Ishikawa (cell line): ENCODE data around the gene CLN5.

Source experiments
- CEBPB ChIP-seq: IDR thresholded peaks from 2 replicates; pipeline ENCODE4 v1.6.1; 2012
- CREB1 ChIP-seq: IDR thresholded peaks from 2 replicates; pipeline ENCODE4 v1.6.1; 2012; ENCODE audit warnings: low read depth
- EP300 ChIP-seq: IDR thresholded peaks from 2 replicates; pipeline ENCODE4 v1.6.1; 2012; ENCODE audit warnings: borderline replicate concordance
- NFIC ChIP-seq: IDR thresholded peaks from 2 replicates; pipeline ENCODE4 v1.6.1; 2012
- TCF12 ChIP-seq: IDR thresholded peaks from 2 replicates; pipeline ENCODE4 v1.6.1; 2012; ENCODE audit warnings: low read depth
- TEAD4 ChIP-seq: IDR thresholded peaks from 2 replicates; pipeline ENCODE4 v1.6.1; 2012
- YY1 ChIP-seq: IDR thresholded peaks from 2 replicates; pipeline ENCODE4 v1.6.1; 2012; ENCODE audit warnings: low read depth
- ZBTB7A ChIP-seq: IDR thresholded peaks from 2 replicates; pipeline ENCODE4 v1.6.1; 2012; ENCODE audit warnings: low read depth
- TF ChIP-seq, protein P1 (sequence below): IDR thresholded peaks from 2 replicates; pipeline ENCODE4 v1.6.1; 2012; ENCODE audit warnings: low read depth, mild to moderate bottlenecking
- TF ChIP-seq, protein P2 (sequence below): IDR thresholded peaks from 2 replicates; pipeline ENCODE4 v1.6.1; 2012

DNA sequence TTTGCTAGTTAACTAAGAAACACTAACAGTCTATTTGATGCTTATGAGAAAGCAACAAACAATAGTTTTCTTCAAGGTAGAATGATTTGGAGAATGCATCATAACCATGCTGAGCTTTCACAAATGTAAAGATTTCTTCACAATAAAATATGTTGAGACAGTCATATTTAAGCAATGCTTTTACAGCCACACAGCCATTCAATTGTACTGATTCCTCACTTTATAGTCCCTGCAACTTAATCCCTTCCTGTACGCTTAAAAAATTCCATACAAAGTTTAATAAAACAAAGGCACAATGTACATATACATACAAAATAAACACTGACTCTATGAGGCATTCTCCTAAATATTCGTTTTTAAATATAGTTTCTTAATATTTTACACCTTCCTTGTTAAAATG lies 48.2 kb upstream of the CLN5 start:
- no peak for TF ChIP-seq ZBTB7A
- TF ChIP-seq EP300, result no peak
- TF ChIP-seq YY1, result no peak
- TF ChIP-seq TEAD4, result no peak
- TF ChIP-seq, protein P1, sequence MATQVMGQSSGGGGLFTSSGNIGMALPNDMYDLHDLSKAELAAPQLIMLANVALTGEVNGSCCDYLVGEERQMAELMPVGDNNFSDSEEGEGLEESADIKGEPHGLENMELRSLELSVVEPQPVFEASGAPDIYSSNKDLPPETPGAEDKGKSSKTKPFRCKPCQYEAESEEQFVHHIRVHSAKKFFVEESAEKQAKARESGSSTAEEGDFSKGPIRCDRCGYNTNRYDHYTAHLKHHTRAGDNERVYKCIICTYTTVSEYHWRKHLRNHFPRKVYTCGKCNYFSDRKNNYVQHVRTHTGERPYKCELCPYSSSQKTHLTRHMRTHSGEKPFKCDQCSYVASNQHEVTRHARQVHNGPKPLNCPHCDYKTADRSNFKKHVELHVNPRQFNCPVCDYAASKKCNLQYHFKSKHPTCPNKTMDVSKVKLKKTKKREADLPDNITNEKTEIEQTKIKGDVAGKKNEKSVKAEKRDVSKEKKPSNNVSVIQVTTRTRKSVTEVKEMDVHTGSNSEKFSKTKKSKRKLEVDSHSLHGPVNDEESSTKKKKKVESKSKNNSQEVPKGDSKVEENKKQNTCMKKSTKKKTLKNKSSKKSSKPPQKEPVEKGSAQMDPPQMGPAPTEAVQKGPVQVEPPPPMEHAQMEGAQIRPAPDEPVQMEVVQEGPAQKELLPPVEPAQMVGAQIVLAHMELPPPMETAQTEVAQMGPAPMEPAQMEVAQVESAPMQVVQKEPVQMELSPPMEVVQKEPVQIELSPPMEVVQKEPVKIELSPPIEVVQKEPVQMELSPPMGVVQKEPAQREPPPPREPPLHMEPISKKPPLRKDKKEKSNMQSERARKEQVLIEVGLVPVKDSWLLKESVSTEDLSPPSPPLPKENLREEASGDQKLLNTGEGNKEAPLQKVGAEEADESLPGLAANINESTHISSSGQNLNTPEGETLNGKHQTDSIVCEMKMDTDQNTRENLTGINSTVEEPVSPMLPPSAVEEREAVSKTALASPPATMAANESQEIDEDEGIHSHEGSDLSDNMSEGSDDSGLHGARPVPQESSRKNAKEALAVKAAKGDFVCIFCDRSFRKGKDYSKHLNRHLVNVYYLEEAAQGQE, result no peak
- TF ChIP-seq, protein P2, sequence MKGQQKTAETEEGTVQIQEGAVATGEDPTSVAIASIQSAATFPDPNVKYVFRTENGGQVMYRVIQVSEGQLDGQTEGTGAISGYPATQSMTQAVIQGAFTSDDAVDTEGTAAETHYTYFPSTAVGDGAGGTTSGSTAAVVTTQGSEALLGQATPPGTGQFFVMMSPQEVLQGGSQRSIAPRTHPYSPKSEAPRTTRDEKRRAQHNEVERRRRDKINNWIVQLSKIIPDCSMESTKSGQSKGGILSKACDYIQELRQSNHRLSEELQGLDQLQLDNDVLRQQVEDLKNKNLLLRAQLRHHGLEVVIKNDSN, result no peak
- no peak for TF ChIP-seq TCF12
- no peak for TF ChIP-seq CEBPB
- TF ChIP-seq CREB1, result no peak
- TF ChIP-seq NFIC, result no peak
